Measurements from ENCODE around the gene CAMTA1. TPM values are rescaled to one million over a fixed set of nuclear protein-coding genes. Genes with fewer than 3 reads are reported as not detected.

Gene CAMTA1
- total and polyA plus RNA-seq, 9 of the 15 experiments (the other 6 are each of a cell fraction or from before 2014, with no cell fraction given) = 43.9 to 161 (median 65.9) TPM

- TF ChIP-seq CHD4 (IDR thresholded peaks at IDR 0.05; ENCODE audit: insufficient read depth, insufficient replicate concordance, low read depth, low read length, poor library complexity, severe bottlenecking) (no peak), ZBTB12 (CRISPR knock-in tag; IDR thresholded peaks at IDR 0.05) (peak; percentile 85), CBX3 (IDR thresholded peaks at IDR 0.05; ENCODE audit: borderline replicate concordance in 1 of 2, low read length in 2 of 2) (0 out of 3 replicates have a peak, but pooled peaks of 1 of the 2 experiments have one; percentile 9), MCM2 (IDR thresholded peaks at IDR 0.05; ENCODE audit: low read depth) (no peak), ELK3 (CRISPR knock-in tag; IDR thresholded peaks at IDR 0.05) (no peak), NFXL1 (CRISPR knock-in tag; IDR thresholded peaks at IDR 0.05) (no peak), IRF2 (CRISPR knock-in tag; IDR thresholded peaks at IDR 0.05) (no peak), MXD1 (CRISPR knock-in tag; IDR thresholded peaks at IDR 0.05; ENCODE audit: borderline replicate concordance, poor library complexity, severe bottlenecking) (no peak), PHB (CRISPR knock-in tag; IDR thresholded peaks at IDR 0.05) (no peak), SLC30A9 (CRISPR knock-in tag; IDR thresholded peaks at IDR 0.05) (no peak), MTA2 (IDR thresholded peaks at IDR 0.05; ENCODE audit: low read depth) (no peak), TCFL5 (CRISPR knock-in tag; conservative IDR thresholded peaks at IDR 0.05) (no peak), MEF2D (tag; conservative IDR thresholded peaks at IDR 0.05; ENCODE audit: low read depth) (no peak), OTX1 (CRISPR knock-in tag; IDR thresholded peaks at IDR 0.05) (no peak), ZNF311 (CRISPR knock-in tag; IDR thresholded peaks at IDR 0.05) (no peak), ZBTB26 (CRISPR knock-in tag; IDR thresholded peaks at IDR 0.05) (no peak), PURB (CRISPR knock-in tag; IDR thresholded peaks at IDR 0.05; ENCODE audit: low read depth) (no peak), DLX4 (CRISPR knock-in tag; IDR thresholded peaks at IDR 0.05) (no peak), RNF2 (IDR thresholded peaks at IDR 0.05) (no peak), HDGF (IDR thresholded peaks at IDR 0.05) (no peak), NELFE (IDR thresholded peaks at IDR 0.05; ENCODE audit: insufficient read depth, insufficient read length) (no peak), FOXP4 (CRISPR knock-in tag; IDR thresholded peaks at IDR 0.05; ENCODE audit: borderline replicate concordance) (no peak; the same call in 1 of the 2 replicates), NBN (IDR thresholded peaks at IDR 0.05; ENCODE audit: low read depth) (0 out of 2 replicates have a peak, but pooled peaks have one; percentile 58)
These were observed 986.0 kb downstream of the CAMTA1 start, which contains the start of gene VAMP3 (continued) for GRCh38 chr1:7770997-7771822.
